GM19438 (cell line): Measurements from ENCODE around the gene DHRS4.
A peak's percentile ranks its signal among the peaks of the same experiment; 100 is the strongest.

Experiments used
- ATAC-seq: cut with Tn5 transposase; IDR thresholded peaks from one replicate; pipeline ENCODE4 v1.9.1; 2021; ENCODE audit warnings: low read depth; ENCODE audit not compliant: unreplicated experiment

The DHRS4 gene

DNA sequence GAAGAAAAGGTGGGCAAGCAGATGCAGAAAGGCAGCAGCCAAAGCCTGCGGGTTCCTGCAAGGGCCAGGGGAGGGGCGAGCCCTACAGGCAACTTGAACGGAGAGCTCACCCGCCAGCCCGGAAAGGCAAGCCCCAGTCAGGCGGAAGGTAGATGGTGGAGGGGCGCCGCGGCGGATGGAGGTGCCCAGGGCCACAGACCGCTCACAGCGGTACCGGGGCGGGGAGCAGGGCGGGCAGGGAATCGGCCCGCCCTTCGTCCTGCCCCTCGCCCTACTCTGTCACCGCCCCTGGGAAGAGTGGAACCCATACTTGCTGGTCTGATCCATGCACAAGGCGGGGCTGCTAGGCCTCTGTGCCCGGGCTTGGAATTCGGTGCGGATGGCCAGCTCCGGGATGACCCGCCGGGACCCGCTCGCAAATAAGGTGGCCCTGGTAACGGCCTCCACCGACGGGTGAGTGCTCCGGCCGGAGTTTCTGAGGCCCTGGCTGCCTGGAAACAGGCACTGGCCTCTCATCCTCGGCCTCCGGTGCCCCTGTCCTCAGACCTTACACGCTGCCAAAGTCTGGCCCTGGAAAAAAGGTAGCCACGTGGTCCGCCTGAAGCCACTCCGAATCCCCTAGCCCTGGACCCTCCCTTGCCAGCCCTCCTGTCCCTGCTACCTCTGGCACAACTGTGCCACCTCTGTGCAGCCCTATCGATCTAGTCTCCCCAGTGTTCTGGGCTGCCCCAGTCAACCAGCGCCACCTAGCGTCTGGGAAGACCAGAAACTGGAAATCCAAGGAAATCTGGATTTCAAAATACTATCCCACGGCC lies at the start of gene DHRS4:
Gene DHRS4 (plus strand): TSS at position 307 of the 815 bp plus-strand sequence. CDS start 19 bp downstream, at position 326.
- ATAC-seq, result peak; percentile 95

DNA sequence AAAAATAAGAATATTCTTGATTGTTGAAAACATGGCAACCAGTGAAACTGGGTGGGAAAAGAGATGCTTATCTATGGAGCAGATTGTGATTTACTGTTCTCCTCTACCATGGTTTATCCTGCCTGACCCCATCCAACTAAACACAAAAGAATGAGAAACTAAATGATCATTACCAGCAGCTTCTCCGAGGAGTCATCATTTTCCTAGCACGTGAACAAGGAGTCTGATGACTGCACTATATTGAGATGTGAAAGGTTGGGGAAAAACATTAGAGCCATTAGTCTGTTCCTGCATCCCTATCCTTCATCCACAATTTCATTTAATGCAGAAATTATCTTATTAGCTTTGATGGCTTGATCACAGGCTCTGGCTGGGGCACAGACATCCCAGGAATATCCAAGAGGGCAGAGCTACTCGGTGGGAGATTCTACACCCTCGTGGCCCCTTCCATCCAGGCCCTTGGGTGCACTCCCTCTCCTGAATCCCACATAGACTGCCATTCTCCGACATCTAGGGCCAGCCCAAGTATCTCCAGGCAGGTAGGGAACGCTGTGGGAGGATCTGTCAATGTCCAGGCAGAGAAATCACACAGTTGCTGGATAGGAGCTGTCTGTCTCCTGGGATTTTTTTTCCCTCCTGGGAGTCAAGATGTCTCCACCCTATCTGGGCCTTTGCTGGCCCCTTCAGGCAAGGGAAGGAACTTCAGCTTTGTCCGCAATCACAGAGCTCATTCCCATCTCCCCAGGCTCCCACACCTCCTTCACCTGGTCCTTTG lies 43.3 kb upstream of the DHRS4 start:
- no peak for ATAC-seq

DNA sequence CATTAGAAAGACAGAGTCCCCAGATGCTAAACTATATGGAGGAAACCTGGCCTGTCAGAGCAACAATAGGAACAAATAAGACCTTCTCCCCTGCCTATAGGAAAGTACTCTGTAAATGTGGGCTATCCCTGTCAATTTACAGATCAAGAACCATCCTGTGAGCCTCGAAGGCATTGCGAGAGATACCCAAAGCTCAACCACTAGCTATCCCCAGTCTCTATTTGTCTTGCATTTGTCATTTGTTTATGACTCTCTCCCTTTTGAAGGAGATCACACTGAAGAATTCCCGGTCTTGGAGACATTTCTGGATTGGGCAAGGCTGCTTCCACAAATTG lies 42.7 kb upstream of the DHRS4 start:
- no peak for ATAC-seq

DNA sequence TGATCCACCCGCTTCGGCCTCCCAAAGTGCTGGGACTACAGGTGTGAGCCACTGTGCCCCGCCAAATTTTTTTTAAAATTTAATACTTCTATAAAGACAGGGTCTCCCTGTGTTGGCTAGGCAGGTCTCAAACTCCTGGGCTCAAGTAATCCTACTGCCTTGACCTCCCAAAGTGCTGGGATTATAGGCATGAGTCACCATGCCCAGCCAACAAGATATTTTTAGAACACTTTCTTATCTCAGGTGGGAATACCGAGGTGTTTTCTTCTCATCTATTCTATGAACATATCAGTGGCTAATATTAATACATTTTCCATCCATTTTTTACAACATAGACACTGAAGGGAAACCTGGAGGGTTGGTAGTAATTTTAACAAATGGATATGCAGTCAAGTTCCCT lies 38.0 kb upstream of the DHRS4 start:
- no peak for ATAC-seq

DNA sequence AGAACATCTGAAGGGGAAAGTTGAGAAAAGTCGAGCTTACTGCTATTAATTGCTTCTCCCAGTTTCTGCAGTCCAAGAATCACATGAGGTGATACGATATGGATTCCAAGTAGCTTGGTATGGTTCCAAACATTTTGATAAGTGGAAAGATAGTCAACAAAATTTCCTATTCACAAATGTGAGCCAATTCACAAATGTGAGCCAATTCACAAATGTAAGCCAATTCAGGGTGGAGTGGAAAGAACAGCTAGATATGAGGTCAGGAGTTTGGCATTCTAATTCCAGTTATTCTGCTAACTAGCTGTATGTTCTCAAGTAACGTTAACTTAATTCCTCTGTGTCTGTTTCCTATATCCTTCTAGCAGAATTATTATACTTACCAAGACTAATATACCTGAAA lies 37.6 kb upstream of the DHRS4 start:
- ATAC-seq, result no peak

DNA sequence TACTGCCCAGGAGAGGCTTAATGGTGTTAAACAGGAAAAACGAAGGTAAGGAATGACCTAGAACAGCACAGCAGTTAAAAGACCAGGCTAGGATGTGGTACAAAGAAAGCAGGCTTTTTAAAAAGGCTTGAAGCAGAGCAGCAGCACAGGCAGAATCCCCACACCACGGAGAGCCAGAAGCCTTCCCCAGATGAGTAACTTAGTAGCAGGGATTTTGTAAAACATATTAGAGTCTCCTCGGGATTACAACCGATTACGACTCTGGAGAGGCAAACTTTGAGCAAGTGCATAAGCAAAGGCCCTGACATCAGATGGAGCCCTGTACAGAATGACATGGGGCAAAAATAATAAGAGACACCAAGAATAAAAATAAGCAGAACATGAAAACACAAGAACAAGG lies 37.1 kb upstream of the DHRS4 start:
- ATAC-seq, result no peak

DNA sequence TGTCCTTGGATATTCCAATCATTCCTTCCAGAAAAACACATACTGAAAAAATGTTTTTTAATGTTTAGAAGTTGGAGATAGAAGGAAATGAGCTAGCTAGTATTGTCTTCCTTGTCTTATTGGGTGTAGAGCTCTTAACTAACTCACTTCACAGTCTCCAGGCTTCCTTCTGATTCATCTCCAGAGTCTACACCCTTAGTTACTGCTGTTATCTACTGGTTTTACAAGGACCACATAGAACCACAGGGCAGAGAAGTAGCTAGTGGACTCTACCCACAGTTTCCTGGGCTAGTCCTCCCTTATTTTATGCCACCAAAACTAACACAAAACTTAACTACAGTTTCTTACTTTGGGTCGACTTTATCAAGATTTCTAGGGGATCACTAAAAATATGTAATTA lies 31.0 kb upstream of the DHRS4 start:
- no peak for ATAC-seq

DNA sequence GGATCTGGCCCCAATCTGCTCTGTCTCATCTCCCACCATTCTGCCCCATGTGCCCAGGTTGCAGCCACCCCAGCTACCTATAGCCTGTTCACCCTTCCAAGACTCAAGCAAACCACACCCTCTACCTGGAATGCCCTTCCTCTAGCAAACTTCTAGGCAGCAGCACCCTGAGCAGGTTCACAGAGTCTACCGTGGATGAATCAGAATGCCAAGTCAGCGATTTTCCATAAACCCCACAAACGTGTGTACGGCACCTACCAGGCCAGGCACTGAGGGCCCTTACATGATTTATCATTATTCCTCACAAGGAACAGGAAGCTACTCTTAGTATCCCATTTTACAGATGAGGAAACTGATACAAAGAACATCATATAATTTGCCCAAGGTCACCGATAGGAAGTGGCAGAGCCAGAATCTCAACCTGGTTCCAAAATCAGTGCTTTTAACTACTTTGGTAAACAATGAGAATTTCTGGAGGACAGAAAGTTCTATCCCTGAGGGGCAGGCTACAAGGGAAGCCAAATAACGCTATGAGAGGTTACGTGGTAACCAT lies 28.0 kb upstream of the DHRS4 start:
- no peak for ATAC-seq

DNA sequence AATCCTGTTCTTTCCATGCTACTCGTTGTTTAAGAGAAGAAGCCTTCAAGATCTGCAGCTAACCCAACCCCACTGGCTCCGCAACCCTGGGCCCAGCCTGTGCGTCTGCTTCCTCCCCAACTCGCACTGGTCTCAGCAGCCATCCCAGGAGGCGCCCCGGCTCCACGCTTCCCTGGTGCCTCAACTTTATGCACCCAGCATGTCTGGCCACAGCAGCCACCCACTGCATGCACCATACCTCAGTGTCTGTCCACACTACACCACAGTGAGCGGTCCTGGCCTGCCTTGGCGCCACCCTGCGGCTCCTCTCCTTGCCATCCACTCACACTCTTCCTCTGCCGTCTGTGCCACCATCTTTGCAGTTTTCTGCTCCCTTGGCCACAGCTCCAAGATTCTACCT lies 27.0 kb upstream of the DHRS4 start:
- no peak for ATAC-seq

DNA sequence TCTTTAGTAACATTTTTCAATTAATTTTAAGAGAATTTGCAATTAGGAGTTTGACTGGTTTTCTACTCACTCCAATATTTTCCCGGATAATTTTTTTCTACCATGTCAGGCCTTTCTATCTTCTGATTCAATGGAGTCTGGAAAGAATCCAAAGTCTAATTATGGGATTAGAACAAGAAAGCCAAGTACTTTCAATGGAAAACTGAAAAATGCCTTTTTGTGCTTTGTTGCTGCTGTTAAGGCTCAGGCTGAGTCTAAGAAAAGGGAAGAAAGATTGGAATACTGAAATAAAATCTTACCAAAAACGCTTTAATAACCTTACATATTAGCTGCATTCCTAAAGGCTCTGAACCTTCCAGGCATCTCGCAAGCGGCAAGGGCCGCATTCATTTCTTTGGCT lies 24.4 kb upstream of the DHRS4 start:
- no peak for ATAC-seq

DNA sequence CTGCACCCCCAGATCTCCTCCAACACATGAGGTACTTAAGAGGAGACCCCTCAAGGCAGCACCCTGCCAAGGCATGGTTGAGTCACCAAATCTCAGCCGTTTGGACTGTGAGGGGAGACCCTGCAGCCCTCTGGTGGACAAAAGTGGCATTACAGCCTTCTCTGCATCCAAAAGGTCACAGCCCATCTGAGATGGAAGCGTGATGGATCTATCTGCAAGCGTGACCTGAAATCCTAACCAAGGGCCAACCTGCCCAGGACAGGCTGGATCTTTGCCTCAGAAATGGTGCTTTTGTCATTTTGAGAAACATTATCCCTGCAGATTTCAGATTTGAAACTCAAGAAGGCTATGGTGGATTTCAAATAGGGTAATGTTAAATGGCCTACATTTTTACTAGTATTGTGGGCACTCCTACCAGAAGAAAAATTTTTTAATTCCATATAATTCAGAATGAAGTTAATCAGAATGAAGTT lies 23.7 kb upstream of the DHRS4 start:
- no peak for ATAC-seq

DNA sequence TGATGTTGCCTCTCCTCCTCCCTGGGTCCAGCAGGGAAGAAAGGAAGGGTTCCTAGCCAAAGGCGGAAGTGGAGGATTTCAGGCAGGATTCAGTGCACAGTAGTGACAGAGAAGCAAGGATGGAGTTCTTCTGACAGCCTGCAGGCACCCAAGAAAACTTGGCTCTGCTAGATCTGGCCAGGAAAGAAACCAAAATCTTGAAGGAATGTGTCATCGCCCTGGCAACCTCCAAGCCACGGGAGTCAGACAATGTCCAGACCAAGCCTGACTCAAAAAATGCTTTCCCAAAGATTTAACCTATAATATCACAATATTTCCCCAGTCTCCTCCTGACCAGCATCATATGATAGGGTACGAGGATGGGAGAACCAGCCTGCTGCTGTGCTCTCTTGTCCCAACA lies 22.8 kb upstream of the DHRS4 start:
- ATAC-seq, result no peak

DNA sequence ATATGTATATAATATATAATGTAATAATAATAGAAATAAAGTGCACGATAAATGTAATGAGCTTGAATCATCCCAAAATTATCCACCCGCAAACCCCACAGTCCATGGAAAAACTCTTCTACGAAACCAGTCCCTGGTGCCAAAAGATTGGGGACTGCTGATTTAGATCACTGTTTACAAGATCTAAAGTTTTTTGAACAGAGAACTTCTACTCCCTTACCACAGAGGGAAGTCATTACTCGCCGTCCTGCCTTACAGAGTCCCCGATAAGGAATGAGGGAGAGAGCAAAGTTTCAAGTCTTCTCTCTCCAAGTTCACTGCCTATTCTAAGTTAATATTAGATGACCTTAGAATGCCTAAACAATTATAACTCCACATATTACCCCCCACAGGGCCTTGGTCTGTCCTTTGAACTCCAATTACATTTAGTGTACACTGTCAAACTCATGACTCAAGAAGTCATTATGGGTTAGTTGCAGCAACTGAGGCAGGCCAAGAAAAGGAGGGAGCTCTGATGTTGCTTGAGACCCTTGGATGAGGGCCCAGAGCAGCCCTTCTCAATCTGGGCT lies 21.8 kb upstream of the DHRS4 start:
- ATAC-seq, result no peak

DNA sequence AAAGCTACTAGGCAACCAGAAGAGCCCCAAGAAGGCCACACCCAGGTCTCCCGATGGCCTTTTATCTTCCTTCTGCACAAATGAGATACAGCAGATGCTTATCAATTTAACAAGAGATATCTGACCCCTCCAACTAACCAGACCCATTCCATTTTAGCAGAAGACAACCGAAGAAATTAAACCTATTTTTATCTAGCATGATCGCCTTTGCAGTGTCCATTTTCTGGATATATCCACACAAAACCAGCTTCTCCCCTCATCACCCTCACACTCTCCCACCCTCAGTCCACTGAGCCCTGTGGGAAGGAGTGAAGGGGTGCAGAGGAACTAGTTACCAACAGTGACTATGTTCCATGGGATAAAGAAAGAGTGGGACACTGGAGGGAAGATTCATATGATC lies 20.9 kb upstream of the DHRS4 start:
- no peak for ATAC-seq

DNA sequence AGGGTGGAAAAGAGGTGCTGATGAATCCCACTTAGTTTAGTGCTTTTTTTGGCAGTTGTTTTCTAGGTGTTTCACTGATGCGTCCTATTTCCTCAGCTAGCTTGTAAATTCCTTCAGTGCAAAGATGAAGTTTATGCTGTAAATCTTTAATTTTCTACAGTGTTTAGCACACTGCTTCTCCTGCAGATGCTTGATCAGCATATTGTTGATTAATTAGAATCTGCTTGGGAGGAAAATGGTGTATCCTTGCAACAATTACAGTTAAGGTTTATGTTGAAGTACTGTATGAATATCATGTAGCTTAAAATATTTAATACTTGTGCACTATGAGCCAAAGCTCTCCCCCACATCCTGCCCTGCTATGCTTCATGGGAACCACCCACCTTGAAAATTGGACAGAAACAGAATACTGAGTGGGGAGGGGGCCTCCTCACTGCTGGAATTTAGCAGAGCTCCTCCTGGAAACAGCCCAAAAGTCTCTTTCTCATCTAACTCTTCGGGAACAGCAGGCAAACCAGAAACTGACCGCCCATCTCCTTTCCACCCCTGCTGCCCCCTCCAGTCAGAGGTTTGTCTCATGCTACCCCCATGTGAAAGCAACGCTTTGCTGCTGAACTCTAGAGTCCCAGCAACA lies 20.3 kb upstream of the DHRS4 start:
- ATAC-seq, result no peak

DNA sequence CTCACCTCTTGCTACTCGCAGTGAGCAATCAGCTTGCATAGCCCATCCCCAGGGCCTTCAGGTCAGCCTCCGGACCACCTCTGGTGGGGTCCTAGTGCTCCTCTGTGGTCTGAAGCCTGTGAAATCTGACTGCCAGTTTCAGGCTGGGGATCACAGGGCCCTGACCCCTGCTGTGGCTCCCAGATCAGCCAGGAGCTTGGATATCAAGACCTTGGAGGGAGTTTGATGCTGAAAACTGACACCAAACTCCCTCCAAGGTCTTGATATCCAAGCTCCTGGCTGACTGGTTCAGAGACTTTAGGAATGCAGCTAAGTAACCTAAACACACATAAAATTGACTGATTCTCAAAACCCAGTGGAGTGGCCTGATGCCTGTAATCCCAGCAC lies 19.8 kb upstream of the DHRS4 start:
- ATAC-seq, result no peak

DNA sequence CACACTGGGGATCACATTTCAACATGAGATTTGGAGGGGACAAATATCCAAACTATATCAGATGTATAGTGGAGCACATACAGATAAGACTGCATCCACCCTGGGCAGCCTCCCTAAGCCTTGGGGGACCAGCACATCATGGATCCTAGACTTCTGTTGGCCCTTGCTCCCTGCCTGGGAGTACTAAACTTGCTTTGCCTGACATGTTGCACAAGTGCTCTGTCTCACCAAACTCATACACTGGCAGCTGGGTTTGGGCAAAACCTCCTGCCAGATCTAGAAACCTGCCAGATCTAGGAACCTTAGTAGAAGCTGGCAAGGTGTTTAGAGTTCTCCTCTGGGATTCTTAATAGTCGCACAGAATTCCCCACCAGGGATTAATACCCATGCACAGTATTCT lies 18.4 kb upstream of the DHRS4 start:
- no peak for ATAC-seq

DNA sequence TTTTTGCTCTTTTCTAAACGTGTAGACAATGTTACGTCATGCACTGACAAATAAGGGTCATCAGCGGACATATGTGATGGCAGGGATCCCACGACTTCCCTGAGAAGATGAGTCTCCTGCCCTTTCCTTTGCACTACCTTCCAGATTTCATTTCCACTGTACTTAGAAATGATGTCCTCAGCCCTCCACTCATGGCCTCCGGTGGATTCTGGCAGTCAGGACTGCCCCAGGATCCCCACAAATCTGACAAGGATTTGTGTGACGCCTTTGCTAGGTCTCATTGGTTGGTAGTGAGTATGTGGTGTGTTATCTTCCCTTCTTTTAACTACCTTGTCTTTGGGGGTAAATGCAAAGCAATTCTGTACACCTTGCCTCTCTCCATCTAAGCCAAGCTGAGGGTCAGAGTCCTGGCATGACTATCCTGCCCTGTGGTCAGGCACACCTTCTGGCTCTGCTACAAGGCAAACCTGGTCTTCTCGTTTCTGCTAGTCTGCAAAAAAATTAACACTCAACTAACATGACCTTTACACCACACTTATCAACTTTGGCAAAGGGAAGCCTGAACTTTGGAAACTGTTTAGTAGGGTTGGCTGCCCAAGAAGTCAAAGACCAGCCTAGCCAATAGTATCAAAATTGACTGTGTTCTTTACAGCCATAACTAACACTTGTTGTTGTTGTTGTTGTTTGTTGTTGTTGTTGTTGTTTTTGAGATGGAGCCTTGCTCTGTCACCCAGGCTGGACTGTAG lies 17.3 kb upstream of the DHRS4 start:
- no peak for ATAC-seq

DNA sequence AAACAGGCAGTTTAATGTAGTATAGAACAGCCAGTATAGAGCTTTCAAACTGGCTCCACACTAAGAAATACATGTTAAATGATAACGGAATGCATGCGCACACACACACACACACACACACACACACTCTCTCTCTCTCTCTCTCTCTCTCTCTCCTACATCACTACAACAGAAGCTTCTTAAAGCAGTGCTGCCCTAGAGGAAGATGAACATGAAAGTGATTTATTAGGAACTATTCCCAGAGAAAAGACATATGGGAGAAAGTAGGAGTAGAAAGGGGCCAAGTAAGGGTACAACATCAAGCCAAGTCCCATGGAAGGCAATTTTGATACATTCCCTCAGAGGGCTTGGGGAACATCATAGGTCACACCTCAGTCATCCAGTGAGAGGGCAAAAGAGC lies 16.4 kb upstream of the DHRS4 start:
- no peak for ATAC-seq

DNA sequence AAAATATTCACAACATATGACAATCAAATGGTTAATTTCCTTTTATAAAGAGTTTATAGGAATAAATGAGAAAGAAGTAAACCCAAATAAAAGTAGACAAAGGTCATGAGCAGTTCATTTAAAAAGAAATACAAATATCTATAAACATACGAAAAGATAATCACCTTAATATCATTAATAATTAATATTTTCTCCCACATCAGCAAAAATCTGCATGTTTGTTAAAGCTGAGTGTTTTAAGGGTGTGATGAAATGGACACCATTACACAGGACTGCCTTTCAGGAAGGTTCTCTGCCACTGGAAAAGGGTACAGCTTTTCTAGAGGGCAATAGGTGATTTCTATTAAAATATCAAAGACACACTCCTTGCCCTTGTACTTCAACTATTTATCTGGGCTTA lies 14.7 kb upstream of the DHRS4 start:
- ATAC-seq, result no peak
